ENCODE results near the gene CRB2. TPM values are rescaled to one million over a fixed set of nuclear protein-coding genes. Genes with fewer than 3 reads are reported as not detected.

The CRB2 gene
- total and polyA plus RNA-seq, 2 of the 4 experiments (the other 2 are of a cell fraction) = not detected

DNA sequence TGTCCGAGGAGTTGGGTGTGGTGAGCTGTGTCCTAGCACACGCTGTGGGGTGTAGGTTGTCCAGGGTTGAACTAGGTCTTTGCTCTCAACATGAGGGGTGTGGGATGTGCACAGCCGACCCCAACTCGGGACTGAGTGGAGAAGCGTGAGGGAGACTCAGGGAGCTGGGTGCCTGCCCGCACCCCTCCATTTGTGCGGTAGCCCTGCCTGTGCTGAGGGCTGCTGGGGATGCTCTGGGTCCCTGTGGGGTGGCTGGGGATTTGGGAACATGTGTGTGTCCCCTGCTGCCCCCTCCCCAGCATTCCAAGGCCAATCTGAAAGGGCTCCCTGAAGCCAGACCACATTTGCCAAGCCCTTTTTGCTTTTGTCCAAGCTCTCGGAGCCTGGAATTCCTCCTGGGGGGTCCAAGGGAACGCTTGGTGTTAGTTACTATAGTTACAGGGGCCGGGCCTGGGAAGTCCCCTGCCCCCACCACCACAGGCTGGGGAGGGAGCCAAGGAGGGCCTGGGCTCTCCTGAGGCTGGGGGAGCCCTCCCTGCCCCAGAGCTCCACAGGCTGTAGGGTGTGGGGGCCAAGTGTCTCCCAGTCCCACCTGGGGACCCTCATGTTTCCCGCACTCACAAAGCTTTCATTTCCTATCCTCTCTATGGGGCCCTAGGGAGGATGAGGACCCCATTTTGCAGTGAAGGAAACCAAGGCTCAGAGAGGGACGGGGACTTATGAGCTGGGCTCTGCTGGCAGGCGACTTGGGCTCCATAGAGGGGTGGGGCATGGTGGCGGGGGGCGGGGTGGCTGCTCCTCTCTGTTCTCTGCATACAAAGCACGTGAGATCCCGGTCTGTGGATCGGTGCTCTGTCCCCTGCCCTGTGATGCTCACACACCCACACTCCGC is 1.1 kb downstream of the CRB2 start:
- no peak for ATAC-seq (ENCODE audit: low read depth)
- H3K9ac ChIP-seq (ENCODE audit: low read depth, low read length) = no peak overlapping the region
- no peak overlapping the region for H2AFZ ChIP-seq (replicated peaks; ENCODE audit: low read length, poor library complexity)
- in situ Hi-C loops (cut with MboI; ENCODE audit: low sequenced_read_pairs) (no loop called here), intact Hi-C loops (cut with micrococcal nuclease) (loop anchor here (1.0 to 10.0 kb wide), 3 partner anchors 23 to 512 kb away; no protein-coding TSS in a partner anchor), dilution Hi-C loops (cut with HindIII; ENCODE audit: low sequenced_read_pairs, unreplicated experiment) (no loop called here)
- ChIA-PET POLR2A (ENCODE audit: unreplicated experiment) (interaction anchor here (0.6 kb wide), 1 partner anchor 12 kb away, joined by 7 read pairs; no protein-coding TSS in a partner anchor), CTCF (no interaction called here)
- H4K8ac ChIP-seq (ENCODE audit: low read depth in 2 of 2, low read length in 2 of 2) = no peak overlapping the region
- H3K27ac ChIP-seq (ENCODE audit: insufficient read depth, low read length) = no peak overlapping the region
- H3K9me3 ChIP-seq (ENCODE audit: control insufficient read depth, insufficient read depth, low read length) = no peaks in the 10 kb centered on the region
- no peak for TF ChIP-seq CTCF (conservative IDR thresholded peaks at IDR 0.05; ENCODE audit: low read depth, low read length)
- TF ChIP-seq, protein P1, sequence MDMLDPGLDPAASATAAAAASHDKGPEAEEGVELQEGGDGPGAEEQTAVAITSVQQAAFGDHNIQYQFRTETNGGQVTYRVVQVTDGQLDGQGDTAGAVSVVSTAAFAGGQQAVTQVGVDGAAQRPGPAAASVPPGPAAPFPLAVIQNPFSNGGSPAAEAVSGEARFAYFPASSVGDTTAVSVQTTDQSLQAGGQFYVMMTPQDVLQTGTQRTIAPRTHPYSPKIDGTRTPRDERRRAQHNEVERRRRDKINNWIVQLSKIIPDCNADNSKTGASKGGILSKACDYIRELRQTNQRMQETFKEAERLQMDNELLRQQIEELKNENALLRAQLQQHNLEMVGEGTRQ (IDR thresholded peaks at IDR 0.05; ENCODE audit: low read depth, low read length) = no peak
- H3K23ac ChIP-seq (ENCODE audit: low read depth, low read length) = no peak overlapping the region
- H4K5ac ChIP-seq (ENCODE audit: low read depth, low read length) = no peak overlapping the region
- 21% methylated on average over 3 of the region's 19 CpGs; no CpG with 5 or more reads in 1 of the 2 experiments for WGBS, 2 experiments (ENCODE audit: extremely low coverage in 2 of 2, insufficient read length in 1 of 2)
- H2BK20ac ChIP-seq (ENCODE audit: low read depth, low read length) = no peak overlapping the region
- H3K14ac ChIP-seq (replicated peaks; ENCODE audit: low read depth, low read length) = no peak overlapping the region
- H4K91ac ChIP-seq (ENCODE audit: insufficient read depth, low read depth, low read length) = no peak overlapping the region
- no peak overlapping the region for H2BK15ac ChIP-seq (ENCODE audit: low read depth, low read length)
- no peak overlapping the region for H2BK5ac ChIP-seq (ENCODE audit: low read depth, low read length, poor library complexity, severe bottlenecking)
- no peaks in the 10 kb centered on the region for H3K79me1 ChIP-seq (ENCODE audit: low read depth in 1 of 2, low read length in 2 of 2)
- DNase-seq = no peak
- H2AK9ac ChIP-seq (replicated peaks; ENCODE audit: low read depth, low read length, poor library complexity) = no peak overlapping the region
- no peaks in the 10 kb centered on the region for H4K20me1 ChIP-seq (ENCODE audit: insufficient read depth, low read length)
- H3K56ac ChIP-seq (ENCODE audit: extremely low read depth, insufficient read depth, low read length) = no peak overlapping the region
- peaks cover 8% of the 10 kb centered on the region; the same call in 1 of the 2 replicates for H3K4me1 ChIP-seq (ENCODE audit: control insufficient read depth, insufficient read depth, low read length)
- H3K9me1 ChIP-seq (ENCODE audit: insufficient read depth, low read length) = no peaks in the 10 kb centered on the region
- no peak overlapping the region for H2BK120ac ChIP-seq (ENCODE audit: low read depth, low read length)
- no TSS peak for BruUV-seq (replicated peaks)
- no peak overlapping the region for H3K4me3 ChIP-seq (ENCODE audit: insufficient read depth, low read depth, low read length)
- H3K36me3 ChIP-seq (ENCODE audit: control insufficient read depth, insufficient read depth, low read length) = no peaks in the 10 kb centered on the region
- H3K4ac ChIP-seq (ENCODE audit: low read depth, low read length) = no peak overlapping the region
- H3K27me3 ChIP-seq (ENCODE audit: control insufficient read depth, insufficient read depth, low read length) = peaks cover 42% of the 10 kb centered on the region
- no peak overlapping the region for H3K4me2 ChIP-seq (ENCODE audit: low read depth, low read length)
- no peak overlapping the region for H3K18ac ChIP-seq (ENCODE audit: low read depth, low read length)
- H2AK5ac ChIP-seq (ENCODE audit: low read depth, low read length) = no peak overlapping the region

Data from IMR-90 (cell line).